ENCODE data around the gene STX17.
"Not testable (repeated sequence)": the region's sequence is repeated elsewhere in the genome, so short reads cannot be mapped to it uniquely, and the experiment has no call there.

The STX17 gene

DNA sequence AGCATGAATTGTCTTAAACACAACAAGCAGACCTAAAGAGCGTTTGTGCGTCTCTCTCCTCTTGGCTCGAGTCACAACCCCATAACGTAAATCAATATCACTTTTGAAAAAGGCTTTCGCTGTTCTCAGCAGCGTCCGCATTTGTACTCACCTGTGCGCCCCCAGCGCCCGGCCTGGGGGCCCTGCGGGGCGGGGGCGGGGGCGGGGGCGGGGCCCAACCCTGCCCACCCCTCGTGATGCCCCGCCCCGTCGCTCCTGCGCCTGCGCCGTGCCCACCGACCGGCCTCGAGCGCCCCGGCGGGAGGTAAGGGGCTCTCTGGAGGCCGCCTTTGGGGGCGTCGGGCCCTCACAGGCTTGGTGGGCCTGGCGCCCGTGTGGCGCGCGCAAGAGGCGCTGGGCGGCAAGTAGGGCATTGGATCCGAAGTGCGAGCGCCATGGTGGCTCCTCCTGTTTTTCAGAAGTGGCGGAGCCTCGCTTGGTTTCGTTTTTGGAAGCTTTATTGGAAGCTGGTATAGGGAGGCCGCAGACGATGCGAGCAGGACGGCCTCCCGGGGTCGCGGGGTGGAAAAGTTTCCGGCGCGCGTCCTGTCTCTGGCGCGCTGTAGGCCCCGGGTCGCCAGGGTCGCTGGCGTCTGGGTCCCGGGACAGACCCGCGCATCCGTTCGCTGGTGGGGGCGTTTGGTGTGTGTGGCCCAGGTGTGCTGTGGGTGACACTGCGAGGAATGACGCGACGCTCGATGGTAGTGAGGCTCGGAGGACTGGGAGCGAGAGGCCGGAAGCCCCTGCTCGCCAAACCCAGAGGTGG, at the start of gene STX17:
STX17 (plus strand) TSS at position 252 of the 805 bp plus-strand sequence. CDS start 8,586 bp downstream, outside the sequence.
- TF ChIP-seq POLR2A (IDR thresholded peaks at IDR 0.05; ENCODE audit: extremely low read depth, insufficient read length) (peak; percentile 75), MYC (IDR thresholded peaks at IDR 0.05; ENCODE audit: low read depth, low read length) (peak; percentile 62)
- TF ChIP-seq, protein P1, sequence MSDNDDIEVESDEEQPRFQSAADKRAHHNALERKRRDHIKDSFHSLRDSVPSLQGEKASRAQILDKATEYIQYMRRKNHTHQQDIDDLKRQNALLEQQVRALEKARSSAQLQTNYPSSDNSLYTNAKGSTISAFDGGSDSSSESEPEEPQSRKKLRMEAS (IDR thresholded peaks at IDR 0.05; ENCODE audit: low read depth, low read length), result peak; percentile 46; the same call in 1 of the 2 replicates
- TF ChIP-seq, protein P2, sequence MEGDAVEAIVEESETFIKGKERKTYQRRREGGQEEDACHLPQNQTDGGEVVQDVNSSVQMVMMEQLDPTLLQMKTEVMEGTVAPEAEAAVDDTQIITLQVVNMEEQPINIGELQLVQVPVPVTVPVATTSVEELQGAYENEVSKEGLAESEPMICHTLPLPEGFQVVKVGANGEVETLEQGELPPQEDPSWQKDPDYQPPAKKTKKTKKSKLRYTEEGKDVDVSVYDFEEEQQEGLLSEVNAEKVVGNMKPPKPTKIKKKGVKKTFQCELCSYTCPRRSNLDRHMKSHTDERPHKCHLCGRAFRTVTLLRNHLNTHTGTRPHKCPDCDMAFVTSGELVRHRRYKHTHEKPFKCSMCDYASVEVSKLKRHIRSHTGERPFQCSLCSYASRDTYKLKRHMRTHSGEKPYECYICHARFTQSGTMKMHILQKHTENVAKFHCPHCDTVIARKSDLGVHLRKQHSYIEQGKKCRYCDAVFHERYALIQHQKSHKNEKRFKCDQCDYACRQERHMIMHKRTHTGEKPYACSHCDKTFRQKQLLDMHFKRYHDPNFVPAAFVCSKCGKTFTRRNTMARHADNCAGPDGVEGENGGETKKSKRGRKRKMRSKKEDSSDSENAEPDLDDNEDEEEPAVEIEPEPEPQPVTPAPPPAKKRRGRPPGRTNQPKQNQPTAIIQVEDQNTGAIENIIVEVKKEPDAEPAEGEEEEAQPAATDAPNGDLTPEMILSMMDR (IDR thresholded peaks at IDR 0.05; ENCODE audit: low read depth, low read length), result no peak
- DNase-seq (ENCODE audit: low read depth), result peak; percentile 77
- peak within 1 kb of the TSS; percentile 76 for H3K4me3 ChIP-seq (ENCODE audit: low read depth, low read length)

DNA sequence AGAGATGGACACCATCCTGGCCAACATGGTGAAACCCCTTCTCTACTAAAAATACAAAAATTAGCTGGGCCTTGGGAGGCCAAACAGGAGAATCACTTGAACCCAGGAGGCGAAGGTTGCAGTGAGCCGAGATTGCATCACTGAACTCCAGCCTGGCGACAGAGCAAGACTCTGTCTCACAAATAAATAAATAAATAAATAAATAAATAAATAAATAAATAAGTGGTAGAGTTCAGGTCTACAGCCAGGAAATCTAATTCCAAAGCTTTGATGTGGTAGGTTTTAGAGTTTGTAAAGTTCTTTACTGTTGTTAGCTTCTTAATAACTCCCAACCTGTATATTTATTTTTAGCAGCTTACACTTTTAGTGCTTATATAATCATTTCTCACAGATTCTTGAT, 48.9 kb upstream of the STX17 start:
- not testable (repeated sequence) for H3K4me3 ChIP-seq (ENCODE audit: low read depth, low read length); DNase-seq (ENCODE audit: low read depth)

DNA sequence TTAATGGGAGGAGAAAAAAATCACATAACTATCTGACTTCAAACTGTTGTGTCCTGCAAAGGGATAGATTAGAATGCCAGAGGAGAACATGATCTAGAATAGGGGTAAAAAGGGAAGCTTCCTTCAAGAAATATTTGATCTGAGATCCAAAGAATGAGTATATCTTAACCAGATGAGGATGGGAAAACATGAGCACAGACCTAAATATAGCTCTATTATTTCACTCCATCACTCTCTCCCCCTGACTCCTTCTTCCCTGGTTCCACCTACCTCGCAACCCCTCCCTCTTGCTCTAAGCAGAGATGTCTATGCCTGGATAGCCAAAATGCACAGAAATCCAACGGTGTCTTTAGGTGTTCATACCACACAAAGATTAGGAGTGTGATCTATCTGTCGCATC, 48.4 kb upstream of the STX17 start:
- no peak for TF ChIP-seq POLR2A (IDR thresholded peaks at IDR 0.05; ENCODE audit: extremely low read depth, insufficient read length)
- TF ChIP-seq, protein P1 (IDR thresholded peaks at IDR 0.05; ENCODE audit: low read depth, low read length), result no peak
- no peak for TF ChIP-seq MYC (IDR thresholded peaks at IDR 0.05; ENCODE audit: low read depth, low read length)
- TF ChIP-seq, protein P2 (IDR thresholded peaks at IDR 0.05; ENCODE audit: low read depth, low read length), result no peak
- DNase-seq (ENCODE audit: low read depth), result no peak
- H3K4me3 ChIP-seq (ENCODE audit: low read depth, low read length), result no peak overlapping the region

DNA sequence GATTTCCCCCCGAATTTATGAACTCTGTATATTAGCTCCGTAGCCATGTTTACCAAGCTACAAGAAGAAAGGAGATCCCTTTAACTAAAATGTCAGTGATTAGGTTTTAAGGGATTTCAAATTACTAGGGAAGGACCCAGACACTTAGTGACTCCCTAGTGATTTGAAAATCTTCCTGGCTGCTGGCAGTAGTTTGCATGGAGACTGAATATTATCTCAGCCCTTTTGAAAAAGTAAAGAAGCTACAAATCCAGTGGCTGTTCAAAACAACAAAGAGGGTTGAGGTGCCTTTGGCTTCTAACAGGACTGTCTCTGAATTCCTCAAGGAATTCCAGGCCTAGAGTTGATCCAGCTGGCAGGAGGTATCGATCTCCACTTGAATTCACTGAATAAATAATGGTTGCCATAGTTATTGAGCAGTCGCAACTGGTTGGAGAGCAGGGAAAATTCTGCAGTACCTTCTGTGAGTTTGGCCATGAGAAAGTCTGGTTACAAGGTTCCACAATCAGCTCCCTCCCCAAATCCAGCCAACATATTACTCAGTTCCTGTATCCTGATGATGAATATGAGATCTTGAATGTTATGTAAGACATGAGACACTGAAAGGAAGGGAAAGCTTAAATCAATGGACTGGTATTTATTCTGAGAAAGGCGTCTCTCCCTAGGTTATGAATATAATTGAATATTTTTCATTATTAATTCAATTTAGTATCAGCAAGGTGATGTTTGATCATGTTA, 47.0 kb upstream of the STX17 start:
- H3K4me3 ChIP-seq (ENCODE audit: low read depth, low read length), result no peak overlapping the region
- DNase-seq (ENCODE audit: low read depth), result no peak
- TF ChIP-seq, protein P1 (IDR thresholded peaks at IDR 0.05; ENCODE audit: low read depth, low read length), result no peak
- no peak for TF ChIP-seq MYC (IDR thresholded peaks at IDR 0.05; ENCODE audit: low read depth, low read length)
- TF ChIP-seq POLR2A (IDR thresholded peaks at IDR 0.05; ENCODE audit: extremely low read depth, insufficient read length), result no peak
- TF ChIP-seq, protein P2 (IDR thresholded peaks at IDR 0.05; ENCODE audit: low read depth, low read length), result no peak

DNA sequence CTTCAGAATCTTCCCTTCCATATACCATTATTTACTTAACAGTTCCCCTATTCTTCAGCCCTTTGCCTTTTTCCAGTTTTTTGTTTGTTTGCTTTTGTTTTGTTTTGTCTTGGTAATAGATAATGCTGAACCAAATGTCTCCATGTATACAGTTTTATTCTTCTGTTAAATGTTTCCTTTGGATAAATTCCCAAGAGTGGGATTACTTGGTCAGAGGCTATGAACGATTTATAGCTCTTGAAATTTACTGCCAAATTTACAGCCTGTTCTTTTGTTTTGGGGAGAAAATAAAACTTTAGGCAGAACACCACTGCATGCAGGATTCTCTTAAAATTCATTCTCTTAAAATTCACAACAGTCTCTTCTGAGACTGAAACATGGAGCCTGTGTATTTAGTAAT, 46.2 kb upstream of the STX17 start:
- TF ChIP-seq MYC (IDR thresholded peaks at IDR 0.05; ENCODE audit: low read depth, low read length) (no peak), POLR2A (IDR thresholded peaks at IDR 0.05; ENCODE audit: extremely low read depth, insufficient read length) (no peak)
- TF ChIP-seq, protein P2 (IDR thresholded peaks at IDR 0.05; ENCODE audit: low read depth, low read length), result no peak
- TF ChIP-seq, protein P1 (IDR thresholded peaks at IDR 0.05; ENCODE audit: low read depth, low read length), result no peak
- H3K4me3 ChIP-seq (ENCODE audit: low read depth, low read length), result no peak overlapping the region
- no peak for DNase-seq (ENCODE audit: low read depth)

DNA sequence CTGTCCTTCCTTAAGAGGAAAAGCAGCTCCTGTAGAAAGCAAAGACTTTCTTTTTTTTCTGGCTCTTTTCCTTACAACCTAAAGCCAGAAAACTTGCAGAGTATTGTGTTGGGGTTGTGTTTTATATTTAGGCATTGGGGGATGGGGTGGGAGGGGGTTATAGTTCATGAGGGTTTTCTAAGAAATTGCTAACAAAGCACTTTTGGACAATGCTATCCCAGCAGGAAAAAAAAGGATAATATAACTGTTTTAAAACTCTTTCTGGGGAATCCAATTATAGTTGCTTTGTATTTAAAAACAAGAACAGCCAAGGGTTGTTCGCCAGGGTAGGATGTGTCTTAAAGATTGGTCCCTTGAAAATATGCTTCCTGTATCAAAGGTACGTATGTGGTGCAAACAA, 42.5 kb upstream of the STX17 start:
- DNase-seq (ENCODE audit: low read depth), result no peak
- H3K4me3 ChIP-seq (ENCODE audit: low read depth, low read length), result no peak overlapping the region
- TF ChIP-seq POLR2A (IDR thresholded peaks at IDR 0.05; ENCODE audit: extremely low read depth, insufficient read length) (no peak), MYC (IDR thresholded peaks at IDR 0.05; ENCODE audit: low read depth, low read length) (no peak)
- TF ChIP-seq, protein P1 (IDR thresholded peaks at IDR 0.05; ENCODE audit: low read depth, low read length), result no peak
- TF ChIP-seq, protein P2 (IDR thresholded peaks at IDR 0.05; ENCODE audit: low read depth, low read length), result no peak

All from NB4 (cell line).